SKM-1 (cell line): ENCODE measurements around the gene MAP3K15.
A peak's percentile ranks its signal among the peaks of the same experiment; 100 is the strongest.

Source experiments
- DNase-seq: peaks from one replicate; lab custom pipeline; 2025; ENCODE audit not compliant: unreplicated experiment; lab: John Stamatoyannopoulos, UW

Gene MAP3K15

GRCh38 chrX:19350941-19351384 lies 164.3 kb downstream of the MAP3K15 start:
- DNase-seq, result peak; percentile 9

- no peak for DNase-seq
Measured at GRCh38 chrX:19349264-19349663, 166.0 kb downstream of the MAP3K15 start.

- no peak for DNase-seq
Measured at GRCh38 chrX:19347916-19348315, 167.4 kb downstream of the MAP3K15 start.

GRCh38 chrX:19344661-19345060 lies 170.6 kb downstream of the MAP3K15 start:
- no peak for DNase-seq

- peak; percentile 74 for DNase-seq
Measured at GRCh38 chrX:19343535-19344408, 171.5 kb downstream of the MAP3K15 start, which contains the start of gene PDHA1. Gene PDHA1 (plus strand): TSS chrX:19343927. CDS start chrX:19344038, 111 bp downstream.

- no peak for DNase-seq
Measured at GRCh38 chrX:19343085-19343534, 172.2 kb downstream of the MAP3K15 start.

- no peak for DNase-seq
Measured at GRCh38 chrX:19342331-19342906, 172.9 kb downstream of the MAP3K15 start.

- DNase-seq, result peak; percentile 50
Measured at GRCh38 chrX:19334945-19335626, 180.2 kb downstream of the MAP3K15 start.

GRCh38 chrX:19332983-19333382 lies 182.3 kb downstream of the MAP3K15 start:
- no peak for DNase-seq

GRCh38 chrX:19331831-19332230 lies 183.5 kb downstream of the MAP3K15 start:
- DNase-seq, result no peak

- no peak for DNase-seq
Measured at GRCh38 chrX:19326567-19326966, 188.7 kb downstream of the MAP3K15 start.
